ENCODE results near the gene NUP214.
"Not testable (repeated sequence)": the region's sequence is repeated elsewhere in the genome, so short reads cannot be mapped to it uniquely, and the experiment has no call there.

Gene NUP214

GRCh38 chr9:131259916-131260597, 134.7 kb downstream of the NUP214 start:
- DNase-seq (ENCODE audit: low read depth, low spot score) = no peak

- DNase-seq (ENCODE audit: low read depth, low spot score) = no peak
These were observed 135.5 kb downstream of the NUP214 start for GRCh38 chr9:131260751-131261452.

GRCh38 chr9:131262327-131263032, 137.1 kb downstream of the NUP214 start:
- no peak for DNase-seq (ENCODE audit: low read depth, low spot score)

- not testable (repeated sequence) for DNase-seq (ENCODE audit: low read depth, low spot score)
These were observed 137.6 kb downstream of the NUP214 start for GRCh38 chr9:131263033-131263343.

GRCh38 chr9:131263701-131264100, 138.3 kb downstream of the NUP214 start:
- DNase-seq (ENCODE audit: low read depth, low spot score) = no peak

- DNase-seq (ENCODE audit: low read depth, low spot score) = no peak
These were observed 138.8 kb downstream of the NUP214 start for GRCh38 chr9:131264231-131264630.

GRCh38 chr9:131266266-131267229, 141.2 kb downstream of the NUP214 start:
- no peak for DNase-seq (ENCODE audit: low read depth, low spot score)

- no peak for DNase-seq (ENCODE audit: low read depth, low spot score)
These were observed 145.0 kb downstream of the NUP214 start for GRCh38 chr9:131270171-131271015.

- DNase-seq (ENCODE audit: low read depth, low spot score) = not testable (repeated sequence)
These were observed 145.6 kb downstream of the NUP214 start for GRCh38 chr9:131271016-131271273.

GRCh38 chr9:131271506-131271931, 146.1 kb downstream of the NUP214 start:
- no peak for DNase-seq (ENCODE audit: low read depth, low spot score)

- DNase-seq (ENCODE audit: low read depth, low spot score) = no peak
These were observed 146.8 kb downstream of the NUP214 start for GRCh38 chr9:131272212-131272611.

GRCh38 chr9:131273146-131273855, 147.9 kb downstream of the NUP214 start:
- DNase-seq (ENCODE audit: low read depth, low spot score) = no peak

- DNase-seq (ENCODE audit: low read depth, low spot score) = no peak
These were observed 148.7 kb downstream of the NUP214 start for GRCh38 chr9:131273856-131274673.

- no peak for DNase-seq (ENCODE audit: low read depth, low spot score)
These were observed 149.4 kb downstream of the NUP214 start for GRCh38 chr9:131274674-131275331.

GRCh38 chr9:131275332-131276093, 150.1 kb downstream of the NUP214 start:
- DNase-seq (ENCODE audit: low read depth, low spot score) = peak; percentile 61

- peak; percentile 38 for DNase-seq (ENCODE audit: low read depth, low spot score)
These were observed 150.9 kb downstream of the NUP214 start, which contains the start of gene FAM78A for GRCh38 chr9:131276094-131276888. FAM78A (minus strand) TSS chr9:131276510; CDS start chr9:131276179, 331 bp downstream.

GRCh38 chr9:131276891-131277286, 151.5 kb downstream of the NUP214 start:
- DNase-seq (ENCODE audit: low read depth, low spot score) = no peak

All from ELF-1 (cell line).